Measurements from ENCODE around the gene NPTX2. TPM values are rescaled to one million over a fixed set of nuclear protein-coding genes. Genes with fewer than 3 reads are reported as not detected.
"Not testable (repeated sequence)": the region's sequence is repeated elsewhere in the genome, so short reads cannot be mapped to it uniquely, and the experiment has no call there.

NPTX2 gene, protein sequence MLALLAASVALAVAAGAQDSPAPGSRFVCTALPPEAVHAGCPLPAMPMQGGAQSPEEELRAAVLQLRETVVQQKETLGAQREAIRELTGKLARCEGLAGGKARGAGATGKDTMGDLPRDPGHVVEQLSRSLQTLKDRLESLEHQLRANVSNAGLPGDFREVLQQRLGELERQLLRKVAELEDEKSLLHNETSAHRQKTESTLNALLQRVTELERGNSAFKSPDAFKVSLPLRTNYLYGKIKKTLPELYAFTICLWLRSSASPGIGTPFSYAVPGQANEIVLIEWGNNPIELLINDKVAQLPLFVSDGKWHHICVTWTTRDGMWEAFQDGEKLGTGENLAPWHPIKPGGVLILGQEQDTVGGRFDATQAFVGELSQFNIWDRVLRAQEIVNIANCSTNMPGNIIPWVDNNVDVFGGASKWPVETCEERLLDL
- total RNA-seq: not detected

GRCh38 chr7:98617051-98617959 lies at the start of gene NPTX2:
TSS of gene NPTX2 (plus strand) at chr7:98617285. CDS start at chr7:98617462, 177 bp downstream.
- peak; percentile 6 for ATAC-seq (replicated peaks)
- Mint-ChIP-seq H3K9me3 (no peaks in the 10 kb centered on the region), H3K4me1 (no peaks in the 10 kb centered on the region), H3K27me3 (peaks cover 44% of the 10 kb centered on the region), H3K4me3 (no peak within 1 kb of the TSS), H3K27ac (no peak within 1 kb of the TSS), H3K36me3 (ENCODE audit: low read depth) (no peaks in the 10 kb centered on the region)

- ATAC-seq (replicated peaks): no peak
- H3K36me3 Mint-ChIP-seq (ENCODE audit: low read depth): no peaks in the 10 kb centered on the region
- no peak overlapping the region for H3K27ac Mint-ChIP-seq
- no peak overlapping the region for H3K4me3 Mint-ChIP-seq
- no peaks in the 10 kb centered on the region for H3K4me1 Mint-ChIP-seq
- H3K27me3 Mint-ChIP-seq: peaks cover 7% of the 10 kb centered on the region
- H3K9me3 Mint-ChIP-seq: peaks cover 8% of the 10 kb centered on the region
These were observed 49.1 kb upstream of the NPTX2 start for GRCh38 chr7:98567991-98568390.

DNA sequence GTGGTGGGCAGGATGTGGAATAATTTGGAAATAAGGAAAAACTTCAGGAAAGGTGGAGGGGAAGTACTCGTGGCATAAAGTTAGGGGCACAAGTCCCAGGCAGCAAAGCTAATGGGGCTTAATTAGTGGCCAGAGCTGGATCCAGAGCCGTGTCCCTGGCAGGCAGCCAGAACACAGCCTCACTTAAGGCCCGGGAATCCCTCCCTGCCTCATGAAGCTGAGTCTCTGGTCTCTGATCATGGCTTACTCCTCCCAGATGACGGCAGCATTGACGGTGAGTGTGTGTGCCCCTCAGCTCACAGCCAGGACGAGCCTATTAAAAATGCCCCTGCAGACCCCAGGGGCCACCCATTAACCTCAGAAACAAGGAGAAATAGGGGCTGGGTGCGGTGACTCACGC lies 48.2 kb upstream of the NPTX2 start:
- Mint-ChIP-seq H3K27ac (no peak overlapping the region), H3K4me3 (no peak overlapping the region), H3K36me3 (ENCODE audit: low read depth) (no peaks in the 10 kb centered on the region), H3K27me3 (peaks cover 7% of the 10 kb centered on the region), H3K9me3 (peaks cover 8% of the 10 kb centered on the region), H3K4me1 (no peaks in the 10 kb centered on the region)
- no peak for ATAC-seq (replicated peaks)

DNA sequence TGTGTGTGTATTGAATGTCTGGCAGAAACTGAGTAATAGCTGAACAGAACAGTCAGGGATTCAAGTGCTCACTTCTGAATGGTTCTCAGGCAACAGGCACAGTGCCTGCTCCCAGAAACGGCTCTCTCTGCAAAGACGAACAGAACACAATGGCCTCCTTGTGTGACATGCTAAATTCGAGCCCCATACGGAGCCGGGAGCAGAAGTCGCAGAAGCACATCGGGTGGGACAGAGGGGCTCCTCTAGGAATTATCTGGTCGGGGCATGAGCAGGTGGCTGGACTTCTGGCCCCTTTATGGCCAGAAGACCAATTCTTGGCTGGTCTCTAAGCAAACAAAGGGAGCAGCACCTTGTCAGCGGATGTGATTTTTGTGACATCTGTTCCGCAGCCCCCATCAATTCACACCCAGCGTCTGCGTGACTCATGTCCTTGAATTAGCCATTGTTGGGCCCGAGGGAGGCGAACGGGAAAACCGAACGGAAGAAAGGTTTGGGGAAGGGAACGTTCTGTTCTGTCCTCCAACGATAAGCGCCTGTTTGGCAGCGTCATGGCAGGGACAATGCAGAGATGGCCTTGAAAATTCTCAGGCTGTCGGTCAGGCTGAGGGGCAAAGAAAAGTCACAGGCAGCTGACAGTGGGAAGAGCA lies 47.3 kb upstream of the NPTX2 start:
- ATAC-seq (replicated peaks): no peak
- Mint-ChIP-seq H3K27me3 (peaks cover 7% of the 10 kb centered on the region), H3K36me3 (ENCODE audit: low read depth) (no peaks in the 10 kb centered on the region), H3K4me3 (no peak overlapping the region), H3K4me1 (no peaks in the 10 kb centered on the region), H3K9me3 (peaks cover 5% of the 10 kb centered on the region), H3K27ac (no peak overlapping the region)

GRCh38 chr7:98571006-98571405 lies 46.1 kb upstream of the NPTX2 start:
- peaks cover 7% of the 10 kb centered on the region for H3K27me3 Mint-ChIP-seq
- H3K4me1 Mint-ChIP-seq: no peaks in the 10 kb centered on the region
- H3K4me3 Mint-ChIP-seq: no peak overlapping the region

GRCh38 chr7:98571986-98572385 lies 45.1 kb upstream of the NPTX2 start:
- Mint-ChIP-seq H3K27ac (no peak overlapping the region), H3K4me1 (no peaks in the 10 kb centered on the region)

More at GRCh38 chr7:98571006-98571405, 46.1 kb upstream of the NPTX2 start:
- no peak for ATAC-seq (replicated peaks)
- Mint-ChIP-seq H3K27ac (no peak overlapping the region), H3K9me3 (peaks cover 7% of the 10 kb centered on the region), H3K36me3 (ENCODE audit: low read depth) (no peaks in the 10 kb centered on the region)

DNA sequence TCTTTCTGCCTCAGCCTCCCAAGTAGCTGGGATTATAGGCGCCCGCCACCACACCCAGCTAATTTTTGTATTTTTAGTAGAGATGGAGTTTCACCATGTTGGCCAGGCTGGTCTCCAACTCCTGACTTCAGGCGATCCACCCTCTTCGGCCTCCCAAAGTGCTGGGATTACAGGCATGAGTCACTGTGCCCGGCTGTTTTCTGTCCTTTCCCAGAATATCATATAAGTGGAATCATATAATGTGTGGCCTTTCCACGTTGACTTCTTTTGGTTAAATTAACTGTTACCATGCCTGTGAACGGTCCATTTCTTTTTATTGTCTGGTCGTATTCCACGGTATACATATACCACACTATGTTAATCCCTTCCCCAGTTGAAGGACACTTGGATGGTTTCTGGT lies 44.4 kb upstream of the NPTX2 start:
- not testable (repeated sequence) for H3K27ac Mint-ChIP-seq; ATAC-seq (replicated peaks); H3K4me1 Mint-ChIP-seq; H3K4me3 Mint-ChIP-seq; H3K36me3 Mint-ChIP-seq (ENCODE audit: low read depth); H3K27me3 Mint-ChIP-seq
- H3K9me3 Mint-ChIP-seq: peaks cover 15% of the 10 kb centered on the region

More at GRCh38 chr7:98571986-98572385, 45.1 kb upstream of the NPTX2 start:
- Mint-ChIP-seq H3K27me3 (peaks cover 2% of the 10 kb centered on the region), H3K4me3 (no peak overlapping the region), H3K9me3 (peaks cover 15% of the 10 kb centered on the region), H3K36me3 (ENCODE audit: low read depth) (no peaks in the 10 kb centered on the region)
- ATAC-seq (replicated peaks): no peak

- H3K4me1 Mint-ChIP-seq: no peaks in the 10 kb centered on the region
- H3K27me3 Mint-ChIP-seq: peaks cover 2% of the 10 kb centered on the region
- no peak for ATAC-seq (replicated peaks)
- no peak overlapping the region for H3K4me3 Mint-ChIP-seq
- no peaks in the 10 kb centered on the region for H3K36me3 Mint-ChIP-seq (ENCODE audit: low read depth)
- no peak overlapping the region for H3K27ac Mint-ChIP-seq
- H3K9me3 Mint-ChIP-seq: peaks cover 15% of the 10 kb centered on the region
These were observed 43.3 kb upstream of the NPTX2 start for GRCh38 chr7:98573816-98574215.

GRCh38 chr7:98575878-98576277 lies 41.2 kb upstream of the NPTX2 start:
- Mint-ChIP-seq H3K27ac (no peak overlapping the region), H3K36me3 (ENCODE audit: low read depth) (no peaks in the 10 kb centered on the region), H3K4me3 (no peak overlapping the region), H3K4me1 (no peaks in the 10 kb centered on the region), H3K27me3 (peaks cover 2% of the 10 kb centered on the region), H3K9me3 (peaks cover 15% of the 10 kb centered on the region)
- ATAC-seq (replicated peaks): no peak

DNA sequence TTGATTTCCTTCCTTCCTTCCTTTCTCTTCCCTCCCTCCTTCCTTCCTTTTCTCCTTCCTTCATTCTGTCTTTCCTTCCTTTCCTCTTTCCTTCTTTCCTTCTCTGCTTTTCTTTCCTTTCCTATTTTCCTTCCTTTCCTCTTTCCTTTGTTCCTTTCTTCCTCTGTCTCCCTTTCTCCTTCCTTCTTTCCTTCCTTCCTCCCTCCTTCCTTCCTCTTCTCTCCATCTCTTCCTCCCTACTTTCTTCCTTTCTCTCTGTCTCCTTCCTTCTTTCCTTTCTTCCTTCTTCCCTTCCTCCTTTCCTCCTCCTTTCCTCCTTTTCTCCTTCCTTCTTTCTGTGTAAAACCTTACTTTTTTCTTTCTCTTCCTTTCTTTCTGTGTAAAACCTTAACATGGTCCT lies 32.3 kb upstream of the NPTX2 start:
- no peaks in the 10 kb centered on the region for H3K36me3 Mint-ChIP-seq (ENCODE audit: low read depth)
- peaks cover 7% of the 10 kb centered on the region for H3K27me3 Mint-ChIP-seq
- no peak overlapping the region for H3K4me3 Mint-ChIP-seq
- peaks cover 3% of the 10 kb centered on the region for H3K9me3 Mint-ChIP-seq
- H3K27ac Mint-ChIP-seq: no peak overlapping the region
- no peaks in the 10 kb centered on the region for H3K4me1 Mint-ChIP-seq
- no peak for ATAC-seq (replicated peaks)

GRCh38 chr7:98591926-98592325 lies 25.2 kb upstream of the NPTX2 start:
- no peak for ATAC-seq (replicated peaks)
- Mint-ChIP-seq H3K36me3 (ENCODE audit: low read depth) (no peaks in the 10 kb centered on the region), H3K4me3 (no peak overlapping the region), H3K27me3 (peaks cover 4% of the 10 kb centered on the region), H3K27ac (no peak overlapping the region), H3K9me3 (no peaks in the 10 kb centered on the region), H3K4me1 (no peaks in the 10 kb centered on the region)

DNA sequence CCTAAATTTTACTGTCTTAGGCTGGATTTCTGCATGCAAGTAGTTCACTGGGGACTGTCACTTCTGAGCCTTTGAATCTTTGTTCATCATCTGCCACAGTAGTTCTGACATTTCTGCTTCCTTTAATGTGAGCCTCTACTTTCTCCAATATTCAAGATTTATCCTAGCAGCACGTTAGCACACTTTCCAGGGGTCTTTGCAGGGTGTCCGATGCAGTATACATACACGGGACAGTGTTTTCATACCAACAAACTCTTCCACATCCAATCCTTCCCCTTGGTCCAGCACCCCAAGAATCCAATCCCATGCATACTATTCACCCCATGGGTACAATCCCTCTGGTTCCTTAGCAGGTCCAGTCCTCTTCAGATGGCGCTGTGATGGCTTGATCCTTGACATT lies 22.7 kb upstream of the NPTX2 start:
- no peaks in the 10 kb centered on the region for H3K36me3 Mint-ChIP-seq (ENCODE audit: low read depth)

GRCh38 chr7:98594787-98595186 lies 22.3 kb upstream of the NPTX2 start:
- no peak overlapping the region for H3K4me3 Mint-ChIP-seq
- no peaks in the 10 kb centered on the region for H3K36me3 Mint-ChIP-seq (ENCODE audit: low read depth)
- H3K27me3 Mint-ChIP-seq: peaks cover 11% of the 10 kb centered on the region
- ATAC-seq (replicated peaks): no peak
- no peaks in the 10 kb centered on the region for H3K9me3 Mint-ChIP-seq
- H3K27ac Mint-ChIP-seq: no peak overlapping the region
- no peaks in the 10 kb centered on the region for H3K4me1 Mint-ChIP-seq

More for the DNA sequence above, 22.7 kb upstream of the NPTX2 start:
- Mint-ChIP-seq H3K9me3 (no peaks in the 10 kb centered on the region), H3K27ac (no peak overlapping the region), H3K27me3 (peaks cover 11% of the 10 kb centered on the region), H3K4me3 (no peak overlapping the region), H3K4me1 (no peaks in the 10 kb centered on the region)
- no peak for ATAC-seq (replicated peaks)

GRCh38 chr7:98598846-98599615 lies 18.1 kb upstream of the NPTX2 start:
- no peaks in the 10 kb centered on the region for H3K4me1 Mint-ChIP-seq
- peaks cover 11% of the 10 kb centered on the region for H3K27me3 Mint-ChIP-seq
- H3K4me3 Mint-ChIP-seq: no peak overlapping the region
- no peaks in the 10 kb centered on the region for H3K9me3 Mint-ChIP-seq
- no peaks in the 10 kb centered on the region for H3K36me3 Mint-ChIP-seq (ENCODE audit: low read depth)
- ATAC-seq (replicated peaks): no peak
- no peak overlapping the region for H3K27ac Mint-ChIP-seq

Data from activated T-helper 17 cell treated with anti-CD3 and anti-CD28 coated beads, Interleukin-2, amount 50 U/mL, for 72 hours (primary cell).